ENCODE data around the gene CDH12. TPM values are rescaled to one million over a fixed set of nuclear protein-coding genes. Genes with fewer than 3 reads are reported as not detected.

CDH12 gene
- total RNA-seq, 1 donor from 2014 or later, result 23.5 TPM

DNA sequence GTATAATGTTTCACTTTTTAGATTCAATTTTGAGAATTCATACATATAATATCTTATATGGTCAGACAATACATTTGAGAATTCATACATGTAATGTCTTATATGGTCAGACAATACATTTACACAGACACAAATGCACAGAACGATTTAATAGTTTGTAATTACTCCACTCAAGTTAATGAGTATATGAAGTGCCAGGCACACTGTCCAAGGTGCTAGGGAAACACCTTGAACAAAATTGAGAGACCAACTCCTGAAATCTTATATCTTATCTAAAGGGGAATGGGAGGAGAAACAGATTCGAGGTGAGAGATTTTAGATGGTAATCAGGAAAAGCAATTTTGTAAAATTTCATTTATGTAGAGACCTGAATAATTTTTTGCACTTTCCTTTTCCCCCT, 994.7 kb downstream of the CDH12 start:
- no peak for DNase-seq
- Mint-ChIP-seq H3K4me1 (ENCODE audit: low read depth, unreplicated experiment) (peaks cover 35% of the 10 kb centered on the region), H3K27me3 (ENCODE audit: unreplicated experiment) (no peaks in the 10 kb centered on the region), H3K9me3 (ENCODE audit: unreplicated experiment) (peaks cover 8% of the 10 kb centered on the region), H3K4me3 (ENCODE audit: unreplicated experiment) (no peak overlapping the region), H3K36me3 (ENCODE audit: unreplicated experiment) (no peaks in the 10 kb centered on the region), H3K27ac (ENCODE audit: unreplicated experiment) (no peak overlapping the region)
- TF ChIP-seq, protein P1, sequence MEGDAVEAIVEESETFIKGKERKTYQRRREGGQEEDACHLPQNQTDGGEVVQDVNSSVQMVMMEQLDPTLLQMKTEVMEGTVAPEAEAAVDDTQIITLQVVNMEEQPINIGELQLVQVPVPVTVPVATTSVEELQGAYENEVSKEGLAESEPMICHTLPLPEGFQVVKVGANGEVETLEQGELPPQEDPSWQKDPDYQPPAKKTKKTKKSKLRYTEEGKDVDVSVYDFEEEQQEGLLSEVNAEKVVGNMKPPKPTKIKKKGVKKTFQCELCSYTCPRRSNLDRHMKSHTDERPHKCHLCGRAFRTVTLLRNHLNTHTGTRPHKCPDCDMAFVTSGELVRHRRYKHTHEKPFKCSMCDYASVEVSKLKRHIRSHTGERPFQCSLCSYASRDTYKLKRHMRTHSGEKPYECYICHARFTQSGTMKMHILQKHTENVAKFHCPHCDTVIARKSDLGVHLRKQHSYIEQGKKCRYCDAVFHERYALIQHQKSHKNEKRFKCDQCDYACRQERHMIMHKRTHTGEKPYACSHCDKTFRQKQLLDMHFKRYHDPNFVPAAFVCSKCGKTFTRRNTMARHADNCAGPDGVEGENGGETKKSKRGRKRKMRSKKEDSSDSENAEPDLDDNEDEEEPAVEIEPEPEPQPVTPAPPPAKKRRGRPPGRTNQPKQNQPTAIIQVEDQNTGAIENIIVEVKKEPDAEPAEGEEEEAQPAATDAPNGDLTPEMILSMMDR (IDR thresholded peaks at IDR 0.05; ENCODE audit: partially characterized antibody, unreplicated experiment), result no peak

DNA sequence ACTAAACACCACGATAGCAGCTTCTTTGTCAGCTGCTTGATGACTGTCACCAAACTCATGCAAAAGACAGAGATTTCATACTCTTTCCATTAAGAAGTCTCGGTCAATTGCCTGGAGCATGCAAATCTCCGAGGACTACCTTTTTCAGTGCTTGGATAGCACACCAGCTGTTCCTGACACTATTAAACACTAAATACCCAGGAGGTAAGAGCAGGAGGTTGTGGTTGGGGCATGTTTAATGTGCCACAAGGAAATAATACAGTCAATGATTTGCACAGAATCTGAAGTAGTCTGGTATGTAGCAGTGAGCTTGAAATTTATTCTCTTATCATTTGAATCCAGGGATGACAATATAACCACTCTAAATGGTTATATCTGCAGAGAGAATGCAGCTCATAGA, 996.2 kb downstream of the CDH12 start:
- Mint-ChIP-seq H3K36me3 (ENCODE audit: unreplicated experiment) (no peaks in the 10 kb centered on the region), H3K27ac (ENCODE audit: unreplicated experiment) (peak overlapping the region; percentile 84)
- TF ChIP-seq, protein P1 (IDR thresholded peaks at IDR 0.05; ENCODE audit: partially characterized antibody, unreplicated experiment), result no peak

DNA sequence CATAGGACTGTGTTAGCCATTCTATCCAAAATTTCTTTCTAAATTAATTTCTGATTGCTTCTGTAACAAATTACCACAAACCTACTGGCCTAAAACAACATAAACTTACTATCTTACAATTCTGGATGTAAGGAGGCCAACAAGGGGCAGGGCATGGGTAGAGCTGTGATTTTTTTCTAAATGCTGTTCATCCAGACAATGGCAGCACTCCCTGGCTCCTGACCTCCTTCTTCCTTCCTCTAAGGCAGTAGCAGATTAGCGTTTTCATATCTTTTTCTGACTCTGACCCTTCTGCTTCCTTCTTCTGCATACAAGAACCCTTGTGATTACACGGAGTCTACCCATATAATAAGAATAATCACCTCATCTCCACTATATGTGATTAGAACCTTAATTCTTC, 1005.8 kb downstream of the CDH12 start:
- no peaks in the 10 kb centered on the region for H3K9me3 Mint-ChIP-seq (ENCODE audit: unreplicated experiment)
- no peaks in the 10 kb centered on the region for H3K36me3 Mint-ChIP-seq (ENCODE audit: unreplicated experiment)
- no peaks in the 10 kb centered on the region for H3K27me3 Mint-ChIP-seq (ENCODE audit: unreplicated experiment)
- TF ChIP-seq, protein P1 (IDR thresholded peaks at IDR 0.05; ENCODE audit: partially characterized antibody, unreplicated experiment), result no peak
- DNase-seq, result no peak
- no peaks in the 10 kb centered on the region for H3K4me1 Mint-ChIP-seq (ENCODE audit: low read depth, unreplicated experiment)
- no peak overlapping the region for H3K27ac Mint-ChIP-seq (ENCODE audit: unreplicated experiment)
- H3K4me3 Mint-ChIP-seq (ENCODE audit: unreplicated experiment), result no peak overlapping the region

More for the DNA sequence above, 996.2 kb downstream of the CDH12 start:
- H3K9me3 Mint-ChIP-seq (ENCODE audit: unreplicated experiment), result peaks cover 9% of the 10 kb centered on the region
- no peak for DNase-seq
- H3K4me1 Mint-ChIP-seq (ENCODE audit: low read depth, unreplicated experiment), result peaks cover 26% of the 10 kb centered on the region
- peak overlapping the region; percentile 18 for H3K4me3 Mint-ChIP-seq (ENCODE audit: unreplicated experiment)
- no peaks in the 10 kb centered on the region for H3K27me3 Mint-ChIP-seq (ENCODE audit: unreplicated experiment)

DNA sequence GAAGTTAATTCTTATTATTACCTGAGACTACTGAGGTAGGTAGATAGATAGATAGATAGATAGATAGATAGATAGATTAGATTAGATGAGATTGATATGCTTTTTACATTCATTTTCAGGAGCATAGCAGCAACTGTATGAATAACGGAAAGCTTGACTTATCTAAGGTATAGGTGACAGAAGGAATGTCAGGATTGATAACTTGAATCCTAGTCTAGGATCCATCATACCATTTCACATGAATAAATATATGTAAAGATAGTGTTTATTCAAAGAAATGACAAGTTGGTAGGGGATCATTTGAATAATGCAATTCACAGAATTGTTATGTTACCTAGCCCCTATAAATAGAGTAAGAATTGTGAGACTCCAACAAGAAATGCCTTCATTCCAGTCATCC, 1008.2 kb downstream of the CDH12 start:
- H3K4me3 Mint-ChIP-seq (ENCODE audit: unreplicated experiment), result no peak overlapping the region
- no peak overlapping the region for H3K27ac Mint-ChIP-seq (ENCODE audit: unreplicated experiment)
- no peaks in the 10 kb centered on the region for H3K4me1 Mint-ChIP-seq (ENCODE audit: low read depth, unreplicated experiment)
- no peak for DNase-seq
- no peaks in the 10 kb centered on the region for H3K36me3 Mint-ChIP-seq (ENCODE audit: unreplicated experiment)
- TF ChIP-seq, protein P1 (IDR thresholded peaks at IDR 0.05; ENCODE audit: partially characterized antibody, unreplicated experiment), result no peak
- H3K9me3 Mint-ChIP-seq (ENCODE audit: unreplicated experiment), result no peaks in the 10 kb centered on the region
- H3K27me3 Mint-ChIP-seq (ENCODE audit: unreplicated experiment), result no peaks in the 10 kb centered on the region

DNA sequence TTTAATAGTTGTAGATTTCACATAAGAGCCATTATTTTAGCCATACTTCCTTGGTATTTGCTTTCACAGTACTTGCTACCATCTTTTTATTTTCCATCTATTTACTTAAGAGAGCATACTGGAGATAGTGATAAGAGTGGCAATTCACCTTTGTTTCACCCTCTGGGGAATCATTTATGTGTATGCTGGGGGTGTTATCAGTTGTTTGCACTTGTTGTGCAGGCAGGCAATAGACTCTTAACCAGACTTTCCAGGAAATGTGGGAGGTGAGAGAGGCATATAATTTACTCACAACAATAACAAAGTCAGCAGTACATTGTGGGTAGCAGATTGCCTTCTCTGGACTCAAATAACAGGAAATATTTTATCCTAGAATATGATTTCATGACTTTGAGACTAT, 1018.3 kb downstream of the CDH12 start:
- no peak for DNase-seq
- Mint-ChIP-seq H3K27ac (ENCODE audit: unreplicated experiment) (no peak overlapping the region), H3K4me3 (ENCODE audit: unreplicated experiment) (no peak overlapping the region), H3K4me1 (ENCODE audit: low read depth, unreplicated experiment) (no peaks in the 10 kb centered on the region), H3K9me3 (ENCODE audit: unreplicated experiment) (no peaks in the 10 kb centered on the region), H3K36me3 (ENCODE audit: unreplicated experiment) (no peaks in the 10 kb centered on the region), H3K27me3 (ENCODE audit: unreplicated experiment) (no peaks in the 10 kb centered on the region)
- TF ChIP-seq, protein P1 (IDR thresholded peaks at IDR 0.05; ENCODE audit: partially characterized antibody, unreplicated experiment), result no peak
